CD4-positive, alpha-beta T cell treated with Interleukin-17A for 1 hour (primary cell): ENCODE measurements around the gene CLSTN2.

ENCODE experiments used
- DNase-seq: peaks from one replicate; pipeline ENCODE4 v3.0.0-alpha.2; 2020

The CLSTN2 gene

DNA sequence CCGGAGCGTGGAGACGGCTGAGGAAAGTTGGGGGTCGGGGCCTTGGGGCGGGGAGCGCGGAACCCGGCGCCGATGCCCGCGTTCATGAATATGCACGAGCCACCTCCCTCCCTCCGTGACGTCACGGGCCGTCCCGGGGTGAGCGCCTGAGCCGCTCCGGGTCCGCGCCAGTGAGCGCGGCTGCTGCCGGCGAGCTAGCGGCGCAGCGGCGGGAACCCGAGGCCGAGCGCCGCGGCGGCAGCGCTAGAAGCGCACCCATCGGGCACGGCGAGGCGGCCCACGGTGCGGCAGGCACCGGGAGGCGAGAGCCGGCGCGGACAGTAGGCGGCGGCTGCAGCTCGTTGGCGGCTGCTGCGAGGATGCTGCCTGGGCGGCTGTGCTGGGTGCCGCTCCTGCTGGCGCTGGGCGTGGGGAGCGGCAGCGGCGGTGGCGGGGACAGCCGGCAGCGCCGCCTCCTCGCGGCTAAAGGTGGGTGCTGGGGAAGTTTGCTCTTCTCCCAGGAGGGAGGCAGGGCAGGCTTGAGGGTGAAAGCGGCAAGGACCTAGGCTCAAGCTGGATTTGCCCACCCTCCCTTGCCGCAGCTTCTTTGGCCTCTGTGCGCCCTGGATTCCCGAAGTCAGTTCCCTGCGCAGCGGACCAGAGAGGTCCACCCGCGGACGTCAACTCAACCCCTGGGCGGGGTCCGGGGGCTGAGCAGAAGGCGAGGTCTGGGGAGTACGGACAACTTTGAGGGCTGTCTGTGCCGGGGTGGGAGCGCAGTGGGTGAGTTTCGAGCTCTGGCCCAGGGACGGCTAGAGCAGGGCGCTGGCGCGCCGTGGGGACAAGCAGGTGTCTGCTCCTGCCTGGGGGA is at the start of gene CLSTN2:
TSS of gene CLSTN2 (plus strand) at position 170 of the 850 bp plus-strand sequence.
- DNase-seq = no peak

DNA sequence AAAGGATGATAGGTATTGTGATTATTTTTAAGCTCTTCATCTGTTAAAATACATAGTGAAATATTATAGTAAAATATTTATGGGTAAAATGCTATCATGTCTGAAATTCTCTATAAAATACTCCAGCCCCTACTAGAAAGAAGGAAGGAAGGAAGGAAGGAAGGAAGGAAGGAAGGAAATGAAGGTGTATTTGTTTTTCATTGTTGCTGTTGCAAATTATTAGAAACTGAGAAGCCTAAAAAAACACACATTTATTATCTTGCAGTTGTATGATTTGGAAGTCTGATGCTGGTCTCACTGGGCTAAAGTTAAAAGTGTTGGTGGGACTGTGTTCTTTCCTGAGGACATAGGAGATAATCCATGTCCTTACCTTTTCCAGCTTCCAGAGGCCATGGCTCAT is 47.6 kb upstream of the CLSTN2 start:
- no peak for DNase-seq

DNA sequence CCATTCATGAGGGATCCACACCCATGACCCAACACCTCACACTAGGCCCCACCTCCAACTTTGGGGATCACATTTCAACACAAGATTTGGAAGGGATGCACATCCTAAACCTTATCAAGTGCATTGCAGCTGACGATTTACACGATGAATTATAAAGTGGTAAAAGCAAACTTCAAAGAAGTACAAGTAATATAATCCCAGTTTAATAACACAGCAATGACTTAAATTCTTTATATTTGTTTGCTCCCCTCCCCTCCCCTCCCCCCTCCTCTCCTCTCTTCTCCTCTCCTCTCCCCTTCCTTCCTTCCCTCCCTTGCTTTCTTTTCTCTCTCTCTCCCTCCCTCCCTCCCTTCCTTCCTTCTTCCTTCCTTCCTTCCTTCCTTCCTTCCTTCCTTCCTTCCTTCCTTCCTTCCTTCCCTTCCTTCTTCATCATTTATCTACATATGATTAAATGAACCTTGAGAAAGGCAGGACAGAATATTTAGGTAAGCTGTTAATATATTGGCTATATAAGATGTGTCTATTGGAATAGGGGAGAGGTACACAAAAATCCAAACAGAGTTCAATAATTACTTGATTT is 46.3 kb upstream of the CLSTN2 start:
- DNase-seq = no peak

DNA sequence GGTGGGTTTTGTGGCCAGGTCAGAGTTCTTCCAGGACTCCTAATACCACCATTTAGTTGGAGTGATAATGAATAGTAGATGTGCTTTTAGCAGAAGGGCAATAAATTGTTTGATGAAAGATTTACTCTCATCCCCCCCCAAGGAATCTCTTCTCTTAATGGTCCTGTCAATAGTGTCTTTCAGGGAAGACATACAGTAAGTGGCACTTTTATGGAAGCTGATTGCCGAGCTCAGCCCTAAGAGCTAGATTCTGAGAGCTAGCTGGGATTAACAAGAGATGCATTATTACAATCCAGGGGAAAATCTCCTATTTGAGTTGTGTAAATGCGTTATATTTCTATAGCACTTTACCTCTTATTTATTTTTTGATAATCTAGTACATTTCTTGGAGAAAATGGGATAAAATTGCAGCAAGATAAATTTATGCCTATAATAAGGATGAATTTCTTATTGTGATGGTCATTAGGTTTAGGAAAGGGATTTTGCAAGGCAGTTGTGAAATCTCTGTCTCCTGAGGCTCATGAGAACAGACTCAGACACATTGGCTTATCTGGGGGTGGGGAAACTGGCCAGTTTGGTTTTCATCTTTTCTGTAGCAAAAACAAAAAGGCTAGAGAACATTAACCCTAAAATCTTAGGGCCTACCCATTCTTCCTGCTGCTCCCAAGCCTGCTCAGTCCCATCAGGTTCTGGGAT is 41.6 kb upstream of the CLSTN2 start:
- no peak for DNase-seq

DNA sequence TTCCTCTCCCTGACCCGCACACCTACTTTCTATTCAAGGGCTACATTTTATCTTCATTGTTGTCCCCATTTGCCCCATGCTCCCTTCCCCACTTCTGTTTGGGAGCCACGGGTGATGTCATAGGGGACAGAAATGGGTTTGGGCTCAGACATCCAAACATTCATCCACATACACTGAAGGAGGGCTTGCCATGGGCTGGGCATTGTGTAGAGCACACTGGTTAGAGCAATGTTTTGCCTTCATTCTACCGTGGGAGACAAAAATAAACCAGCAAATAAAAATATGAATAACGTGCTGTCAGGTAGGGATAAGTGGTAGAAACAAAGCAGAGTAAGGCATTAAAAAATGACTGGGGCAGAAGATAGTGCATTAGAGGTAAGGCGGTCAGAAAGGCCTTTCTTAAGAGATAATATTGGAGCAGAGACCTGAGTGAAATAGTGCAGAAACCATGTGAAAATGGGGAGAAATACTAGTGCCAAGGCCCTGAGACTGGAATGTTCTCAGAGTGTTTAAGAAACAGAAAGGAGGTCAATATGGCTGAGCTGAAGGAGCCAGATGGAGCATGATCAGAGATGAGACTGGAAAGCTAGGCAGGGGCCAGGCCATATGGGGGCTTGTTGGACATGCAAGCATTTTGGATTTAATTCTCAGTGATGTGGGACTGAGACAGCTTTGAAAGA is 40.9 kb upstream of the CLSTN2 start:
- no peak for DNase-seq

DNA sequence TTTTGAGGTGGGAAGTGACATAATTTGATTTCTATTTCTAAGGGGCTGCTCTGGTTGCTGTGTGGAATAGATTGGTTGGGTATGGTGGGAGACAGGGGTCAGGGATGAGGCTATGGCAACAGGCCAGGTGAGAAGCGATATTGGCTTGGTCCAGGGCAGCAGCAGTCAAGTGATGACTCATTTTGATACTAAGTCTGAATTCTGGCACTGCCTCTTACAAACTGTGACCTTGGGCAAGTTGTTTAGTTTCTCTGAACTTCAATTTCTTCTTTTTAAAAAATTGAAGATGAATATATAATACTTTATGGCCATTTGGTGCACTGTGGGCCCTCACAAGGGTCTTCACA is 40.4 kb upstream of the CLSTN2 start:
- no peak for DNase-seq

DNA sequence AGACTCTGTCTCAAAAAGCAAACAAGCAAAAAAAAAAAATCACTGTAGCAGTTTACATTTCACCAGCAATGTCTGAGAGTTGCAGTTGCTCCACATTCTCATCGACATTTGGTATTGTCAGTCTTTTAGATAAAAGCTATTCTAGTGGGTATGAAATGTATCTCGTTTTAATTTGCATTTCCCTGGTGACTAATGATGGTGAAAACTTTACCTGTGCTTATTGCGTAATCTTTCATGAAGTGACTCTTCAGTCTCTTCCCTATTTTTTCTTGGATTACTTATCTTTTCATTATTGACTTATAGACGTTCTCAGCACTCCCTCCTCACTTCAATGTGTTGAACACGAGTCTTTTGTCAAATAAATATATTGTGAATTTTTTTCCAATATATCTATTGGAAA is 37.2 kb upstream of the CLSTN2 start:
- DNase-seq = no peak

DNA sequence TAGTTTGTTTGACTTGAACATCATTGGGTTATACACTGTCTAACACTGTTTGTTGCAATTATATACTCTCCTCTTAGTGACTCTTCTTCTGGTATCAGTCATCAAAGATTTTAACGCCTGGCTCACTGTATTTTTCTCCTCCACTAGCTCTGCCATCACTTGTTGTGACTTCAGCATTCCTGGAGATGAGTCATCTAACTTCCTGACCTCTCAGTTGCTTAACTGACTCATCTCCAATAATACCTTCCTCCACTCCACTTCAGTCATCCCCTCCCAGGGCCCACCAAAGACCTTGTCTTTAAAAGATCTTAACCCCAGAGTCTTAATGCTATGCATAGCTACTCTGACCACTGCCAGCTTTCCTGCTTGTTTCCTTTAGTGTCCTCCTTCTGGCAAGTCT is 28.6 kb upstream of the CLSTN2 start:
- no peak for DNase-seq

DNA sequence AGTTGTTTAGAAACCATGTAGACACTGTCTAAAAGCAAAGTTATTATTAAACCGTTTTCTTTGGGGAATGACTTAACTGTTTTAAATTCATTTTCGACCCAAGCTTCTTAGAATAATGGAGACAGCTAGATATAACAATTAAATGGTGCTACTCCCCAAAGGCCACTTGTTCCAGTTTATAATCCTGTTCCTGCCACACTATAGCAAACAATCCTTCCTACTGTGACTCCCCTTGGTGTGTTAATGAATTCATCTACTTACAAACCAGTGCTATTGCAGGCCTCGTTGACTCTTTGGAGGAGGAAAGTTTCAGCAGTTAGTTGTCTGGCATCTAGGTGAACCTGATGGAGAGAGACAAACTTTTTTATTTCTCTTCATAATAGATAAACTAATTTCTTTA is 25.2 kb upstream of the CLSTN2 start:
- DNase-seq = no peak

DNA sequence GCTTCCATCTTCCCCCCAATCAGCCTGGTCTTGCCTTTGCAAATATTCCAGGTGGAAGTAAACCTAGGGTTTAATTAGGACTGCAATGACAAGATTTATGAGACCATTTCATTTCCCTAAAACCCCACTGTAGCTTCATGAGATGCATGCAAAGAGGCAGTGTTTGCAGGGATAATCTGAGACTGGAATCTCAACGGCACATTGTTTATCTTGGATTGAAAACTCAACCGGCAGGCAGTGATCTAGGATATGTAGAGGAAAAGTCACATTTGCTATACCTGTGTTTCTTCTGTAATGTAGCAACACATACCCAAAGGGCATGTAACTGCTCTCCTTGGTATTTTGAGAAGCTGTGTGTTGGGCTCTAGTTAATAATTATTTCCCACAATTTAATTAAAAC is 18.7 kb upstream of the CLSTN2 start:
- DNase-seq = no peak

DNA sequence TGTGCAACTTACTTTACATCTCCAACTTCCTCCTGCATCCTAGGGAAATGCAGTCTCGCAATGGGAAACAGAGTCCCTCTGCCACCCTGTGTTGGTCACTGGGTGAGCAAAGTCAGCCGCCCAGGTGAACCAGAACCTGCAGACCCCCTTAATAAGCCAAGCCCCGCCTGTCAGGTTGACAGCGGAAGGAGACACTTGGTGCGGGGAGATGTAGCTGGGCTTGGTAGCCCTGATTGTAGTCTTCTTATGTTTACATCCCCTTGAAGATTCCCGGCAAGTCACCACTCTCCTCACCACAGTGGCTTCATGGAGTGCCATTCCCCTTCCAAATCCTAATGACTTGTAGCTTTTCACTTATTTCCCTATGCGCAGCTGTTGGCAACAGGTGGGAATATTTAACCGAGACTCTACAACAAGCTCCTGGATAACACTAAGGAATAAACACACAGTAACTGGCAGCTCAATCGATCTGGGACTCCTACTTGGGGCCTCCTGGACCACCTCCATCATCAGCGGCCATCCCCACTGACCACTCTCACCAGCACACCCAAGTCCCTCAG is 17.7 kb upstream of the CLSTN2 start:
- DNase-seq = no peak

DNA sequence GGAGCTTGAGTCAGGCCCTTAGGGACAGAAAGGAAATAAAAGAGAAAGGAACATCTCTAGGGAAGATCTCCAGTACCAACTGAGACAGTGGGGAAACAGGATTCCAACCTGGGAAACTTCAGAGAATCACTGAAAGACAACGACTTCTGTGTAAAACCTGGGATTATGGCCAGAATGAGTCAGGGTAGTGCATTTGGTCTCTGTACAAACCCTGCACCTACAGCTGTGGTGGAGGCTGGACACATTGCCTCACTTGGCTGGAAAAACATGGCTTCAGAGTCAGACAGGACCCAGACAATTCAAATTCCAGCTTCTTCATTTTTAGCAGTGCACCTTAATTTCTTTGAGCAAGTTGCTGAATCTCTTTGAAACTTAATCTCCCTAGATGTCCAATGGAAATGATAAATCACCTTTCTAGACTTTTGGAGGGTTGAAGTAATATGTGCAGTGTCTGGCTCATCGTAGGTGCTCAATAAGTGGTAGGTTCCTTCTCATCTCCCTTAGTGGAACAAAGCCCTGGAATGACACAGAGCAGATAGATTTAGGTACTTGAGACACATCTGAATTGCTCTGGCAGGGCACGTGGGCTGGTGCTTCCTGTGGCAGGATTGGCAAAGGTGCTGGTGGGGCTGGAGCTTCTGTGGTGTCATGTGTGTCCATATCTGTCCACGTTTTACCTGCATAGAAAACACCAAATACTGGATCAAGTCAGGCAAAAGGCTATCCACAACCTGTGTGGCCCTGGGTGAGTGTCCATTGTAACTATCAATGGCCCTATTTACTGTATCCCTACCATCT is 6.1 kb upstream of the CLSTN2 start:
- no peak for DNase-seq

DNA sequence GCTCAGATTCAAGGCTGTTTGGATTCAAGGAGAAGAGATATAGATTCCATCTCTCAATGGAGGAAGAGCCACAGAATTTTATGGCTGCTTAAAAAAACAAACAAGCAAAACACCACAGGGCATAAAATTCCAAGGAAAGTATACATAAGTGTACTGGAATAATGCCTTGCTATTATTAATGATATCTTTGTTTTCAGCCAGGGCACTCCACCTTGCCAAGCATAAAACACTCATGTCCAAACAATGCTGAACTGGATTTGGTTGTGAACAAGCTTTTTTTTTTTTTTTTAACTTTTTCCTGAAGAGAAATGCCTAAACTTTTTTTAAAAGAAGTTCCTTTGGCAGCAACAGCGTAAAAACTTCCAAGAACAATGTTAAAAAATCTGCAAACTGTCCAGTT is 4.8 kb upstream of the CLSTN2 start:
- DNase-seq = no peak

DNA sequence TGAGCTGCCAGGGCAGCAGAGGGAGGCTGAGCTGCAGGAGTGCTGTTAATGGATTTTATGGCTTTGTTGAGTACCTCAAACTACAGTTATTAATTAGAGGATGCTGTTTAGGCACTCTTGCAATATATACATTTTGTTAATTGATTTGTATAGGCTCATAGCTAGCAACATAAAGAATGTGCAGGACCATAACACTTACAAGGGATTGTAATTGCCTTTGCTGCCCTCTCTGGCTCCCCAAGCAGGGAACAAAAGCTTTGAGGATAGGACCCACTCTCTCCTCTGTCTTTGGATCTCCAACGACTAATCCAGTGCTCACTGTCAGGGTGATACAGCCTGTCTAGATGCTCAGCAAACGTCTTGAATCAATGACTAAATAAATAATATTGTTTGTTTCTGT is 1.2 kb upstream of the CLSTN2 start:
- DNase-seq = no peak

DNA sequence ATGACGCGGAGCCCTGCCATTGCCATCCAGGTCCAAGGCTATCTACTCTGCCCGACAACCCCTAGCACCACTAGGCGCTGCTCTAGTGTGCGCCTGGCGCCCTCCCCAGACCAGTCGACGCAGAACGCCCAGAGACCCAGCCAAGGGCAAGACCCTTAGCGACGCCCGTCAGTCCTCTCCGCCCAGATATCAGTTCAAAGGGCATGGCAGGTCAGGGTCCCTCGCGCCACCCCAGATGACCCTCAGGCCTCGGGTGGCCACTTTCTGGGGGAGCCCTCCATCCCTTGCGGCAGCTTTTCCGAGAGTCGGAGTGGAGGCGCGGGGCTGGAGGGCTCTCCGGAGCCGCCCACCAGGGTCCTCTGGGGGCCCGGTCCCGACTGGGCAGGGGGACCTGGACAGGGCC is 371 bp upstream of the CLSTN2 start:
- no peak for DNase-seq

DNA sequence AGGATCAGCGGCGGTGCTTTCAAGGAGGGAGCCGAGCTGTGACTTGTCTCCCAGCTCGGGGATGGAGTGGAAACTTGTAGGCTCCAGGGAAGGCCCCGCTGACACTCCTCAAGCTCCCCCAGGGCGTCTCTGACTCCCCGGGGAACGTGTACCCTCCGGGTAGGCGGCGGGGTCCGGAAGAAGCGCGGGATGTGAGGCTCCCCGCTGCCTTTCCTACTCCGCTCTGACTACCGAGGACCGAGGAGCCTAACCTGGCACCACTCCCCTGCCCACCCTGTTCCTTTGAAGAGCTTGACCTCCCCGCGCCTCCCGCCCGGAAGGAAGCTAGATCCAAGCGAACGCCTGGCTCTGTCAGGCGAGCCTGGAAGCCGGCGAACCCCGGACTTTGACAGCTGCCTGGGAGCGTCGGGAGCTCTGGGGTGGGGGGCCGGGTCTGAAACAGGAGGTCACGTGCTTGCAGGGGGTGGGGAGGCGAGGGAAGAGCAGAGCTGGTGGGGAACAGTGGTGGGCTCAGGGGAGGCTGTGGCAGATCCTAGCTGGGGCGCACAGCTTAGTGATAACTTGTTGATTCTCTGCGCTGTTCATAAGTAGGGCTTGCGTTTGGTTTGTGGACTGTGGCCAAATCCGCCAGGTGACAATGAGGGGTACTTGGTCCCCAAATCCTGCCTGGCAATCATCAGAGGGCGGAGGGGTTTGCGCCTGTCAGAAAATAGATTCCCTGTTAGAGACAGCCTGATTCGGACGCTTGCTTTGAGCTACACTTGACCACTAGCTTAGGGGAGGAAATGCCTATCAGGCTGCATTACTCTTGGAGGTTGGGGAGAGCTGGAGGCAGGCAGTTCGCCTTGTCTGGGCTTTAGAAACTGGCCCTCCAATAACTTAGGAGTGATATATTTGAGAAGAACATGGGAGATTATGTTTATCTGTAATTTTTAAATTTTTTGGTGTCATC is 1.2 kb downstream of the CLSTN2 start:
- DNase-seq = no peak

DNA sequence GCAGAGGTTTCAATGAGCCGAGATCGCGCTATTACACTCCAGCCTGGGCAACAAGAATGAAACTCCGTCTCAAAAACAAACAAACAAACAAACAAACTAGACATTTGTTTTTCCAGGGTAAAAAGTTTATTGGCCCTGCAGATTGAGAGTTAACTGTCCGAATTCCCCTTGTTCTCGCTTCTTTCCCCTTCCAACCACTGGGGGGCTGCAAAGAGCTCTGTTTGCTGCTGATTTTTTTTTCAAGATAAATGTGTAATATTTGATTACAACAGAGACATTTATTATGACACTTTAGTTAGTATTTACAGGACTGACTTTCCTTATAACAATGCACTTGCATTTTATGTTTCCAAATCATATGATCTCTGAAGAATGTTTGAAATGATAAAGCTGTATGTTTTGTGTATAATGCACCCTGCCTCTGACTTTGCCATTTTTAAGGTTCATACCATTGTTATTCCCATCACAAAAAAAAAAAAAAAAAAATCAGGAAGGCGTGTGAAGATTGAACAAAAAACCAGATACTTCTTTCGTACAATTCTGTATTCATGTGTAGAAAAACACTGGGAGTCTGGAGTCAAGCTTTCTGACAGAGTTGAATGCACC is 2.8 kb downstream of the CLSTN2 start:
- DNase-seq = no peak

DNA sequence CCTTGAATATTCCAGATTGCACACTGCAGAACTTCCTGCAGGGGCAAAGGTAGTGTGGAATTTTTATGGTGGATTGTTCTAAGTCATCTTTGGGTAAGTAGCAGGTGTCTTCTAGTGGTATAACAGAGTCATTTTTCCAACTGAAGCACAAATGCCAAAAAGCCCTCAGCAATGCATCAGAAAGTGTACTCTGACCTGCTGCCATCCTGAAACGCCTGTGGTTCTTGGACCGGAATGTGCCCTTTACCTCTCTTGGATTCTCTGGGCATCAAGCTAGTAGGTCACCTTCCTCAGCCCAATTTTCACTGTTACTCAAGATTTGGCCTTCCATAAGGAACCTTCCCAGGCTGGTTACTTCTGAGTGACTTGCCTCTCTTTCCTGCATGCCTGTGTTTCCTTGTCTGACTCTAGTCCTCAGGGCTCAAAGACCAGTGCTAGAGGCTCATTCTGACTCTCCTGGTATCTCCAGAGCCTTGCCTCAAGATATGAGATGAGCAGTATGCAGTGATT is 4.8 kb downstream of the CLSTN2 start:
- DNase-seq = no peak

DNA sequence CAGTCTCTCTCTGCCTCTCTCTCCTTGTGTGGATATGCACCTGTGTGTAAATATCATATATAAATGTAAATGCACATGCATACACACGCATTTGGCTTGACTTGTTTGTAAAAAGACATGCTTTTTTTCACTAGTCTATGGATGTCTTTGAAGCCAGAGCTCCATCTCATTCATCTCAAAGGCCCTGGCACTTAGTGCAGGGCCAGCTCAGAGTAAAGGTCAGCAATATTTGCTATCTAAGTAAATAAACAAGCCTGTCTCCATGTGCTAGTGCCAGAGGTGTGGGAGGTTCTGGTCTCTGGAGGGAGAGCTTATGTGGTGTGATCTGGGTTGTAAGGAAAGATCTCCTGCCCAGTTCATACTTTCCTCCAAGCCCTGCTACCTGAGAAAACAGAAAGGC is 5.6 kb downstream of the CLSTN2 start:
- DNase-seq = no peak

DNA sequence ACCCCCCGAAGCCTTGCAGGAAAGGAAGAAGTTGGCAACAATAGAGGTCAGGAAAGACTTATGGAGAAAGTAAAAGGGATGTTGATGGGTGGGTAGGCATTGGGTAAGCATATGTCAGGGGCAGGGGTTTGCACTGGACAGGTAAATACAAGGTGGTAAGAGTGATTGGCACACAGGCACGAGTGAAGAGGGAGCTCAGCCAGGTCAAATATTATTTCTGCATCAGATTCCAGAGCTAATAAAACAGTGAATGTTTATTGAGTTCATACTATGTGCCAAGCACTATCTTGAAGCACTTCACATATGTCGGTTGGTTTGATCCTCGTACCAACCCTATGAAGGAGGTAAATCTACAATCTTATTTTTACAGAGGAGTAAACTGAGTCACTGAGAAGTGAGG is 6.6 kb downstream of the CLSTN2 start:
- DNase-seq = no peak
